ENCODE measurements around the gene CERS4. TPM values are rescaled to one million over a fixed set of nuclear protein-coding genes. Genes with fewer than 3 reads are reported as not detected.

Gene CERS4
- total and polyA plus RNA-seq, 10 of the 15 experiments (the other 5 are each of a cell fraction or from before 2014, with no cell fraction given): 0.34 to 62.1 (median 20.7) TPM

GRCh38 chr19:8206147-8207087 lies 2.8 kb upstream of the CERS4 start:
- 88% methylated on average over 13 of the region's 13 CpGs for WGBS (ENCODE audit: insufficient coverage, insufficient replicate concordance, low lambda C conversion rate, missing lambda C conversion rate)
- no TSS peak for BruUV-seq (replicated peaks)
- no peaks in the 10 kb centered on the region for H3K36me3 ChIP-seq (ENCODE audit: control insufficient read depth in 2 of 2, insufficient read depth in 2 of 2, low read length in 1 of 2)
- H3K4me1 ChIP-seq (ENCODE audit: control insufficient read depth, insufficient read depth, low read length): peaks cover 7% of the 10 kb centered on the region
- H3K27me3 ChIP-seq (replicated peaks in 1 of 2; ENCODE audit: control insufficient read depth in 2 of 2, insufficient read depth in 2 of 2, low read length in 1 of 2): no peaks in the 10 kb centered on the region
- ATAC-seq: no peak
- intact Hi-C loops (cut with micrococcal nuclease; ENCODE audit: unreplicated experiment): no loop called here
- no peak for FAIRE-seq
- ChIA-PET RAD21 (ENCODE audit: unreplicated experiment) (interaction anchor here (0.6 to 6.8 kb wide), 3 partner anchors 11 to 314 kb away, joined by 3 to 100 read pairs (median 3); no protein-coding TSS in a partner anchor), POLR2A (interaction anchor here (0.6 to 1.8 kb wide), 4 partner anchors 9 to 133 kb away, joined by 3 to 11 read pairs (median 6); no protein-coding TSS in a partner anchor), SMC1A (ENCODE audit: uncharacterized antibody, unreplicated experiment) (interaction anchor here (0.8 to 1.8 kb wide), 4 partner anchors 7 to 12 kb away, joined by 3 to 8 read pairs (median 4); no protein-coding TSS in a partner anchor), CTCF (interaction anchor here (0.6 to 1.0 kb wide), 3 partner anchors 8 to 100 kb away, joined by 3 read pairs; no protein-coding TSS in a partner anchor)
- H3K9ac ChIP-seq (ENCODE audit: control insufficient read depth, insufficient read depth, low read length): no peak overlapping the region
- in situ Hi-C loops (cut with MboI): no loop called here
- H2AFZ ChIP-seq (ENCODE audit: control insufficient read depth, low read depth, low read length): no peak overlapping the region
- no peak overlapping the region for H3K27ac ChIP-seq (ENCODE audit: control insufficient read depth, insufficient read depth)
- H4K20me1 ChIP-seq (ENCODE audit: control insufficient read depth, insufficient read depth): no peaks in the 10 kb centered on the region
- H3K4me2 ChIP-seq (ENCODE audit: control insufficient read depth, insufficient read depth): no peak overlapping the region
- no peak for DNase-seq (ENCODE audit: low read depth, low spot score)
- H3K9me3 ChIP-seq (replicated peaks; ENCODE audit: control insufficient read depth, insufficient read depth, low read length): no peaks in the 10 kb centered on the region; the same call in 2 of the 3 replicates
- peaks cover 21% of the 10 kb centered on the region for H3K79me2 ChIP-seq (ENCODE audit: control insufficient read depth, insufficient read depth, low read length)
- H3K4me3 ChIP-seq: no peak overlapping the region
- TF ChIP-seq IKZF1 (conservative IDR thresholded peaks at IDR 0.05) (no peak), EED (IDR thresholded peaks at IDR 0.05; ENCODE audit: low read depth) (no peak), CBX5 (IDR thresholded peaks at IDR 0.05; ENCODE audit: low read depth) (no peak), TCF7 (IDR thresholded peaks at IDR 0.05; ENCODE audit: borderline replicate concordance) (no peak), KAT2A (conservative IDR thresholded peaks at IDR 0.05; ENCODE audit: control insufficient read depth, low read depth, low read length) (no peak), KLF5 (IDR thresholded peaks at IDR 0.05; ENCODE audit: partially characterized antibody) (no peak), EZH2 (IDR thresholded peaks at IDR 0.05; ENCODE audit: borderline replicate concordance, control insufficient read depth, low read depth, low read length) (no peak), GABPA (IDR thresholded peaks at IDR 0.05; ENCODE audit: low read depth) (no peak), KDM1A (IDR thresholded peaks at IDR 0.05; ENCODE audit: borderline replicate concordance) (no peak), PRDM15 (CRISPR knock-in tag; IDR thresholded peaks at IDR 0.05) (no peak), LARP7 (IDR thresholded peaks at IDR 0.05) (no peak), YBX1 (IDR thresholded peaks at IDR 0.05) (no peak), POLR2AphosphoS2 (IDR thresholded peaks at IDR 0.05; ENCODE audit: low read depth, low read length) (no peak), IRF4 (IDR thresholded peaks at IDR 0.05; ENCODE audit: low read depth, low read length) (no peak), MLLT1 (IDR thresholded peaks at IDR 0.05) (no peak), E2F8 (IDR thresholded peaks at IDR 0.05; ENCODE audit: low read depth, partially characterized antibody) (no peak)
